Natural killer cell (primary cell): ENCODE measurements around the gene PCED1B. TPM values are rescaled to one million over a fixed set of nuclear protein-coding genes. Genes with fewer than 3 reads are reported as not detected.
"Not testable (repeated sequence)": the region's sequence is repeated elsewhere in the genome, so short reads cannot be mapped to it uniquely, and the experiment has no call there.

Source experiments
- ATAC-seq, 3 donors: fragments of 150-1000 bp in 2 of 3; fragments of 200-7000 bp in 1 of 3; cut with Tn5 transposase; 1 replicate in 1 of 3; 2 replicates in 2 of 3; pipeline ENCODE4 v1.10.0; 2021; ENCODE audit warnings: mild to moderate bottlenecking in 2 of 3, moderate library complexity in 2 of 3
- DNase-seq, 2 donors: peaks; one replicate each; pipeline versions ENCODE4 v3.0.0 to v3.0.0-alpha.2; 2013 to 2021; ENCODE audit warnings: mixed read lengths in 1 of 2
- H3K27ac ChIP-seq: one replicate; pipeline ENCODE4 v1.5.1; 2013; ENCODE audit warnings: mild to moderate bottlenecking, low read length
- H3K27me3 ChIP-seq: one replicate; pipeline ENCODE4 v1.6.1; 2013; ENCODE audit warnings: low read length; ENCODE audit not compliant: control insufficient read depth, insufficient read depth
- H3K36me3 ChIP-seq: one replicate; pipeline ENCODE4 v1.6.1; 2013; ENCODE audit warnings: low read length; ENCODE audit not compliant: control insufficient read depth, insufficient read depth
- H3K4me1 ChIP-seq: one replicate; pipeline ENCODE4 v1.6.1; 2013; ENCODE audit warnings: low read length; ENCODE audit not compliant: control insufficient read depth, insufficient read depth
- H3K4me3 ChIP-seq: one replicate; pipeline ENCODE4 v1.5.1; 2013; ENCODE audit warnings: low read length
- H3K9me3 ChIP-seq: one replicate; pipeline ENCODE4 v1.6.1; 2013; ENCODE audit warnings: low read length; ENCODE audit not compliant: control insufficient read depth, insufficient read depth
- H3K27ac Mint-ChIP-seq, 2 donors: one replicate each; pipeline ENCODE4 v1.8.0; 2022; ENCODE audit warnings: mild to moderate bottlenecking in 2 of 2, mixed read lengths in 2 of 2, moderate library complexity in 1 of 2
- H3K27me3 Mint-ChIP-seq, 2 donors: one replicate each; pipeline ENCODE4 v1.8.0; 2022; ENCODE audit warnings: low read depth in 2 of 2, mixed read lengths in 2 of 2
- H3K36me3 Mint-ChIP-seq: one replicate; pipeline ENCODE4 v1.8.0; 2022; ENCODE audit warnings: mixed read lengths
- H3K4me1 Mint-ChIP-seq, 2 donors: one replicate each; pipeline ENCODE4 v1.8.0; 2022; ENCODE audit warnings: mixed read lengths in 2 of 2
- H3K4me3 Mint-ChIP-seq: one replicate; pipeline ENCODE4 v1.8.0; 2022; ENCODE audit warnings: mild to moderate bottlenecking, moderate library complexity, mixed read lengths
- H3K9me3 Mint-ChIP-seq, 2 donors: one replicate each; pipeline ENCODE4 v1.8.0; 2022; ENCODE audit warnings: mixed read lengths in 2 of 2
- CTCF ChIP-seq: fragments of 200-600 bp; IDR thresholded peaks from one replicate; pipeline ENCODE4 v1.8.0; 2022; ENCODE audit warnings: antibody characterized with exemption
- WGBS: methylation state at CpG from one replicate; pipeline ENCODE4 v1.1.7; 2013; ENCODE audit warnings: missing lambda C conversion rate; ENCODE audit not compliant: insufficient coverage; 5-methylcytosine and 5-hydroxymethylcytosine counted together
- intact Hi-C: fragments of 100-400 bp; cut with micrococcal nuclease; formaldehyde crosslinking; loops from one replicate; pipeline ENCODE4 v1.14.2; 2022
- total RNA-seq, 4 donors: library from RNA; stranded (reverse); fragments of 120-200 nt in 1 of 4; gene quantifications; one replicate each; pipeline versions ENCODE4 v1.2.3 to v1.2.4, GENCODE V29; 2013 to 2022

The PCED1B gene
- total RNA-seq, 3 donors from 2014 or later (not counting 1 experiment from before 2014, with no cell fraction given), result 30.2 to 35.9 (median 33.3) TPM

GRCh38 chr12:47193066-47193465, 113.6 kb downstream of the PCED1B start:
- Histone ChIP-seq H3K4me1 (peaks cover 46% of the 10 kb centered on the region), H3K36me3 (peaks cover 3% of the 10 kb centered on the region), H3K27me3 (no peaks in the 10 kb centered on the region), H3K4me3 (no peak overlapping the region), H3K27ac (peak overlapping the region; percentile 62), H3K9me3 (no peaks in the 10 kb centered on the region)
- TF ChIP-seq CTCF, result no peak
- no peaks in the 10 kb centered on the region for H3K9me3 Mint-ChIP-seq
- peak overlapping the region; percentile 95 for H3K4me3 Mint-ChIP-seq
- WGBS, result 31% methylated on average over 3 of the region's 3 CpGs
- H3K27ac Mint-ChIP-seq, result peak overlapping the region; percentile 97 to 98
- intact Hi-C loops, result loop anchor here (2.0 to 5.0 kb wide), 4 partner anchors 14 to 926 kb away; partner anchors contain the start of gene SLC38A1
- DNase-seq (peak in 1 of 2 donors; percentile 65), ATAC-seq (peak; percentile 77 to 84 (median 78))
- no peaks in the 10 kb centered on the region for H3K27me3 Mint-ChIP-seq
- H3K36me3 Mint-ChIP-seq, result peaks cover 11% of the 10 kb centered on the region
- peaks cover 67 to 69% of the 10 kb centered on the region in 2 donors for H3K4me1 Mint-ChIP-seq

- Mint-ChIP-seq H3K4me3 (peak overlapping the region; percentile 95), H3K9me3 (no peaks in the 10 kb centered on the region), H3K27ac (peak overlapping the region; percentile 97 to 98), H3K27me3 (no peaks in the 10 kb centered on the region), H3K4me1 (peaks cover 62 to 68% of the 10 kb centered on the region in 2 donors), H3K36me3 (peaks cover 11% of the 10 kb centered on the region)
- H3K36me3 ChIP-seq, result peaks cover 3% of the 10 kb centered on the region
- TF ChIP-seq CTCF, result no peak
- peaks cover 46% of the 10 kb centered on the region for H3K4me1 ChIP-seq
- no peaks in the 10 kb centered on the region for H3K9me3 ChIP-seq
- H3K27ac ChIP-seq, result peak overlapping the region; percentile 54
- no peak for DNase-seq
- no peak overlapping the region for H3K4me3 ChIP-seq
- intact Hi-C loops, result loop anchor here (5.0 kb wide), 2 partner anchors 112 to 927 kb away; partner anchors contain the start of gene SLC38A1
- ATAC-seq, result no peak
- no peaks in the 10 kb centered on the region for H3K27me3 ChIP-seq
- WGBS, result 17% methylated on average over 3 of the region's 4 CpGs
These were observed 115.1 kb downstream of the PCED1B start for GRCh38 chr12:47194501-47194900.

GRCh38 chr12:47200446-47200845, 121.0 kb downstream of the PCED1B start:
- Histone ChIP-seq H3K4me3 (no peak overlapping the region), H3K27me3 (no peaks in the 10 kb centered on the region), H3K9me3 (no peaks in the 10 kb centered on the region), H3K36me3 (peaks cover 30% of the 10 kb centered on the region), H3K4me1 (peaks cover 5% of the 10 kb centered on the region), H3K27ac (no peak overlapping the region)
- H3K4me1 Mint-ChIP-seq, result peaks cover 40 to 52% of the 10 kb centered on the region in 2 donors
- 96% methylated on average over 2 of the region's 2 CpGs for WGBS
- intact Hi-C loops, result no loop called here
- no peak for TF ChIP-seq CTCF
- H3K27me3 Mint-ChIP-seq, result no peaks in the 10 kb centered on the region
- no peaks in the 10 kb centered on the region for H3K9me3 Mint-ChIP-seq
- H3K36me3 Mint-ChIP-seq, result peaks cover 21% of the 10 kb centered on the region
- no peak for ATAC-seq
- H3K4me3 Mint-ChIP-seq, result no peak overlapping the region
- DNase-seq, result no peak
- H3K27ac Mint-ChIP-seq, result peak overlapping the region; percentile 53 to 82

- WGBS, result 87% methylated on average over 6 of the region's 6 CpGs
- DNase-seq, H3K9me3 Mint-ChIP-seq, H3K27me3 ChIP-seq, H3K4me3 ChIP-seq, H3K4me3 Mint-ChIP-seq, H3K27ac ChIP-seq, intact Hi-C loops, ATAC-seq, H3K9me3 ChIP-seq, H3K27me3 Mint-ChIP-seq: not testable (repeated sequence)
- peaks cover 29% of the 10 kb centered on the region for H3K36me3 Mint-ChIP-seq
- H3K27ac Mint-ChIP-seq, result peak overlapping the region; percentile 53 to 82
- H3K4me1 ChIP-seq, result peaks cover 12% of the 10 kb centered on the region
- H3K4me1 Mint-ChIP-seq, result peaks cover 47 to 60% of the 10 kb centered on the region in 2 donors
- H3K36me3 ChIP-seq, result peaks cover 37% of the 10 kb centered on the region
These were observed 121.8 kb downstream of the PCED1B start for GRCh38 chr12:47201190-47201589.
